Measurements from ENCODE around the gene PCNP.
"Not testable (repeated sequence)": the region's sequence is repeated elsewhere in the genome, so short reads cannot be mapped to it uniquely, and the experiment has no call there.

PCNP gene

DNA sequence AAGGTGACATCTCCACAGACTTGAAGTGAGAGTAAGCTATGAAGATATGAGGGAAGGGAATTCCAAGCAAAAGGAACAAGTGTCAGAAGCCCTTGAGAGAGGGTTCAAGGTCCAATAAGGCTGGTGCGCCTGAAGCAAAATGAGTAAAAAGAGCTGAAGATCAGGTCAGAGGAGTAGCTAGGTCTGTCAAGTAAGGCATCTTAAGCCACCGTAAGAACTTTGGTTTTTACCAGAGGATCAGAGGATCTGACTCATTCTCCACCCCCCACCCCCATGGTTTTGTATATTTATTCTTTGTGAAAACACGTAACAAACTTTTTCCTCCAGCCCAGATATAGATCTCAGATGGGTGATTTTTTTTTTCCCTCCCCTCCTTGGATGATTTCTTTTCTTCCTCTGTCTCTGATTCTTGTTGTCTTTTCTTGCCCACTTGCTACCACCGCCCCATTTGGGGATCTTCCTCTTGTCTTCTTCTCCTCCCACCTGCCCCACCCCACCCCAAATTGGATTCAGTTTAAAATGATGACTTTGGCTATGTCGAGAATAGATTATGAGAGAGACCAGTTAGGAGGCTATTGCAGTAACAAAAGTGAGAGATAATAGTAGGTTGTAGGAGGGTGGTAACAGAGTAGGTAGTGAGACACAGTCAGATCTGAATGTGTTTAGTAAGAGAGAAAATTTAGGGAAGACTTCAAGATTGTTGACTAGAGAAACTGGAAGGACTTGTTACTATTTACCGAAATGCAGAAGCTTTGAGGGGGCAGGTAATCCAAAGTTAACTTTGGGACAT lies 6.3 kb upstream of the PCNP start:
- no peak for DNase-seq

DNA sequence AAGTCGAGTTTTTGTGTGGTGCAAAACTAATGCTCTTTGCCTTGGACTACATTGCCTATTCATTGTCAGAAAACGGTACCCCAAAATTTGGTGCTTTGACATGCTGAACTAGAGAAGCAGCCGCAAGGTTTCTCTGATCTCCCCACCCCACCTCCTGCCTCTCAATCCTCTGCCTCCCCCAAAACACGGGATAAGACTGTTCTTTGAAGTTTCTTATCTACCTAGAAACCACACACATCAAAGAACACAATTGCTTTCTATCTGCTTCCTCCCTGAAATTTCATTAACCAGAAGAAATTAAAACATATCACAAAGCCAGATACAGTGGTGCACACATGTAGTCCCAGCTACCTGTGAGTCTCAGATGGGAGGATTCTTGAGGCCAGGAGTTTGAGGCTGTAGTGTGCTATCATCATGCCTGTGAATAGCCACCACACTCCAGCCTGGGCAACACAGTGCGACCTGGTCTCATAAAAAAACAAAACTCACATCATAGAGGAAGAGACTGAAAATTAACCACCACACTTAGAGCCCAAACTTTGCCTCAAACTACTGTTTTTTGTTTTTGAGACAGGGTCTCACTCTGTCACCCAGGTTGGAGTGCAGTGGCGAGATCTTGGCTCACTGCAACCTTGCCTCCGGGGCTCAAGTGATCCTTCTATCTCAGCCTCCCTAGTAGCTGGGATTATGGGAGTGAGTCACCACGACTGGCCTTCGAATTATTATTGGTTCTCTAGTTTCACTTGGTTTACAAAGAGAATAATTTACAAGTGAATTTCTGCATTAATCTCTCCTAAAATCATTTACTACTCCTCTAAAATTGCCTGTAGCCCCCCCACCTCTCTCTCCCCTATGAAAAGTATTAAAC lies 2.7 kb upstream of the PCNP start:
- no peak for DNase-seq

DNA sequence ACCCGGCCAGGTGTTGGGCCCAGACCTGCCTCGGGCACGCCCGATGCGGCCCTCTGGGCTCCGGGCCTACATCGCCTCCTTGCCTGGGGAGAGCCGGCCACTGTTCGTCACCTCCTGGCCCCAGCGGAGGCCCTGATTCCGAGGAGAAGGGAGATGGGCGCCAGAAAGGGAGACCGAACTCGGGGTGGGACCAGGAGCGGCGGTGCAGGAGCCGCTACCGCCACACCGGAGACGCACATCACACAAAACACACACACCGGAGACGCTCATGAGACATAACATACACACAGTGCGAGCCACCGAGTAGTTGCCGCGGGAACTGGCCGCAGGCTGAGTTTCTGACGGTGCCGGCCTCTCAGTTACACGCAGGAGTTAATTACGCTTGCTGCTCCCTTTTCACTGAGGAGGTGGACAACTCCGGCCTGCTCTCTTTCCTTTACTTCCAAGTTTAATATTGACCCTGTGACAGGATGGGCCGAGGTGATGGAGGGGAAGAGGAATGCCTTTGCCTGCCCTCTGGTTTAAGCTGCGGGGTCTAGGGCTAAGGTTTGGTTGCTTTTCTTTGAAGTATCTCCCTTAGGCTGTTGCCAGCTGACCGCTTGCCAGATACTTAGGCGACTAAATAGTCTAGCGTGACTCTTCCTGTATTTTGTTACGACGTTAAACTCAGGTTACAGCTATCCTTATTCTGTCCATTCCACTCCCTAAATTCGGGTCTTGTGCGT lies 570 bp downstream of the PCNP start:
- DNase-seq = peak; percentile 58

DNA sequence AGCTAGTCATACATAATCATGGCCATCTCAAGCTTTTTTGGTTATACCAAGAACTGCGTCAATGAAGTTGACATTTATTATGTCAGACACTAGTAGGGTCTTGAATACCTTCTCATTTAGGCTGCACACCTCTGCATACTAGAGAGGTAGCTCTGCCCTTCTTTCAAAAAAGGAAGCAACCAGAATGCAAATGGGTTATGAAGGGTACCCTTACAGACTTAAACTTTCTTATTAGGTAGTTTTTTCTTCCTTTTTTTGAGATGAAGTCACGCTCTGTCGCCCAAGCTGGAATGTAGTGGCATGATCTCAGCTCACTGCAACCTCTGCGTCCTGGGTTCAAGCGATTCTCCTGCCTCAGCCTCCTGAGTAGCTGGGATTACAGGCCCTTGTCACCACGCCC lies 3.3 kb downstream of the PCNP start:
- no peak for DNase-seq

DNA sequence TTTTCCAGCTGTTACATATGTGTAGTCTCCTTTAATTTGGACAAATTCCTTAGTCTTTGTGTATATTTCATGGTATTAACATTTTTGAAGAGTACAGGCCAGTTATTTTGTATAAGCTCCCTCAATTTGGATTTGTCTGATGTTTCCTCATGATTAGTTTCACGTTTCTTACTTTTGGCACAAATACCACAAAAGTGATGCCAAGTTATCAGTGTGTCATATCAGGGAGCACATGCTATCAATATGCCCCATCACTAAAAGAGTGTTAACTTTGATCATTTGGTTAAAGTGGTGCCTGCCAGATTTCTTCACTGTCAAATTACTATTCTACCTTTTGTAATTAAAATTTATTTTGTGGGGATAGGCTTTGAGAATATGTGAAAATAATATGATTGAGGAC lies 14.6 kb downstream of the PCNP start:
- no peak for DNase-seq

DNA sequence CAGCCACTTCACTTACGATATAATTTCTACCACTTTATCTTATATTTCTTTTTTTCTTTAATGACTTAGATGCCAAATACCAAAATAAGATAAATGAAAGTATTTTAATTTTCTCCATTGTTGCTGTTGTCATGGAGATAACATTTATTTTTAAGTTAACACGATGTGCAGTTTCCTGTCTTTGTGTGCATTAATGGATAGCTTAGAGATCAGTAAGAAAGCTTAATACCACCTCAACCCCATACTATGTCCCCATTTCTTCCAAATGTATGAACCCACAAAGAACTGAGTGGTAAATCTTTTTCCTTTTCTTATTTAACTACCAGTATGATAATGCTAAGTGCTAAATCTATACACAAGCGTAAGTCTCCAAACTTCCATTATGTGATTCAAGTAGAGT lies 17.1 kb downstream of the PCNP start:
- DNase-seq = no peak

DNA sequence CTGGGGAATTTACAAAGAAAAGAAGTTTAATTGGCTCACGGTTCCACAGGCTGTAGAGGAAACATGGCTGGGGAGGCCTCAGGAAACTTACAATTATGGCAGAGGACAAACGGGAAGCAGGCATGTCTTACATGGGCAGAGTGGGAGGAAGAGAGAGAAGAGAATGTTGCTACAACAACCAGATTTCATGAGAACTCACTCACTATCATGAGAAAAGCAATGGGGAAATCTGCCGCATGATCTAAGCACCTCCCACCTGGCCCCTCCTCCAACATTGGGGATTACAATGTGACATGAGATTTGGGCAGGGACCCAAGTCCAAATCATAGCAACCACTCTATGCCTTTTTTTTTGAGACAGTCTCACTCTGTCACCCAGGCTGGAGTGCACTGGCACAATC lies 28.8 kb downstream of the PCNP start:
- DNase-seq = no peak

DNA sequence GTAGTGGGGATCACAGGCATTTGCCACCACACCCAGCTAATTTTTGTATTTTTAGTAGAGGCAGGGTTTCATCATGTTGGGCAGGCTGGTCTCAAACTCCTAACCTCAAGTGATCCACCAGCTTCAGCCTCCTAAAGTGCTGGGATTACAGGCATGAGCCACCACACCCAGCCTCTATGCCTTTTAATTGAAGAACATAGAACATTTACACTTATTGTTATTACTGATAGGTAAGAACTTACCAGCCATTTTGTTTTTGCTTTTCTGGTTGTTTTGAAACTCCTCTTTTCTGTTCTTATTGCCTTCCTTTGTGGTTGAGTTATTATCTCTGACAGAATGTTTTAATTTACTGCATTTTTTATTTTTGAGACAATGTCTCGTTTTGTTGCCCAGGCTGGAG lies 29.2 kb downstream of the PCNP start:
- no peak for DNase-seq

DNA sequence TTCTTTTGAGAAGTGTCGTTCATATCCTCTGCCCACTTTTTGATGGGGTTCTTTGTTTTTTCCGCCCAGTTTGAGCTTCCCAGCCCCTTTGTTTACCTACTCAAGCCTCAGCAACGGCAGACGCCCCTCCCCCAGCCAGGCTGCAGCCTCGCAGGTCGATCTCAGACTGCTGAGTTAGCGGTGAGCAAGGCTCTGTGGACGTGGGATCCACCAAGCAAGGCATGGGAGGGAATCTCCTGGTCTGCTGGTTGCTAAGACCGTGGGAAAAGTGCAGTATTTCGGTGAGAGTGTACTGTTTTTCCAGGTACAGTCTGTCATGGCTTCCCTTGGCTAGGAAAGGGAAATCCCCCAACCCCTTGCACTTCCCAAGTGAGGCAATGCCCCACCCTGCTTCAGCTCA lies 31.4 kb downstream of the PCNP start:
- not testable (repeated sequence) for DNase-seq

DNA sequence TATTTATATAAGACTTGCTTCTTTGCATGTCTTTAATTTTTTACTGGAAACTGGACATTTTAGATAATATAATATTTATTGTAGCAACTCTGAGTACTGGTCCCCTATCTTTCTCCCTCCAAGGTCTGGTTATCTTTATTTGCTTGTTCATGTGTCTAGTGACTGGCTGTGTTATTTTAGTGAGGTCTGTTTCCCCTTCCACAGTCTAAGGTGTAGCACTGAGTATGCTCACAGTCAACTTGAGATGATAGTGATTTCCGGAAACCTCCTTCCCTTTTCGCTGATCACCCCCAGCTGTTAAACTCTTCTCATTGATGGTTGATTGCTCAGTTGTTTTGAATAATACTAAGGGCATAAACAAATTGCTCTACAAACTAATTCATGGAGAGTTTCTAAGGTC lies 37.0 kb downstream of the PCNP start:
- no peak for DNase-seq

DNA sequence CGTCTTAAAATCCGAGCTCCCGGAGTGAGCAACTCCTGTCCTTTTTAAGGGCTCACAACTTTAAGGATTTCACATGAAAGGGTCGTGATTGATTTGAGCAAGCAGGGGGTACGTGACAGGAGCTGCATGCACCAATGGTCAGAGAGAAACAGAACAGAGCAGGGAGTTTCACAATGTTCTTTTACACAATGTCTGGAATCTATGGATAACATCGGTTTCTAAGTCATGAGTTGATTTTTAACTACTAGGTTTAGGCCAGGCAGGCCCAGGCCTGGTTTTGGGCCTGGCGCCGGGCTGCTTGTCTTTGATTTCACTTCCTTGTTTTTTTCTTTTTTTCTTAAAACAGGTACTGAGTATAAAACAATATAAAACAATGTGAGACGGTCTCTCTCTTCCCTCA lies 39.0 kb downstream of the PCNP start:
- DNase-seq = not testable (repeated sequence)

DNA sequence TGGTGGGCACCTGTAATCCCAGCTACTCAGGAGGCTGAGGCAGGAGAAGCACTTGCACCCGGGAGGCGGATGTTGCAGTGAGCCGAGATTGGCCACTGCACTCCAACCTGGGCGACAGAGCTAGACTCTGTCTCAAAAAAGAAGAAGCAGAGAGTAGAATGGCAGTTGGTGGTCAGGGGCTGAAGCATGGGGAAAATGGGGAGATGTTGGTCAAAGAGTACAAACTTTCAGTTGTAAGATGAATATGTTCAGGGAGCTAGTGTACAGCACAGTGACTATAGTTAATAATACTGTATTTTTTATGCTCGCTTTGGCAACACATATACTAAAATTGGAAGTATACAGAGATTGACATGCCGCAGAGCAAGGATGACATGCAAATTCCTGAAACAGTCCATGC lies 41.5 kb downstream of the PCNP start:
- no peak for DNase-seq

DNA sequence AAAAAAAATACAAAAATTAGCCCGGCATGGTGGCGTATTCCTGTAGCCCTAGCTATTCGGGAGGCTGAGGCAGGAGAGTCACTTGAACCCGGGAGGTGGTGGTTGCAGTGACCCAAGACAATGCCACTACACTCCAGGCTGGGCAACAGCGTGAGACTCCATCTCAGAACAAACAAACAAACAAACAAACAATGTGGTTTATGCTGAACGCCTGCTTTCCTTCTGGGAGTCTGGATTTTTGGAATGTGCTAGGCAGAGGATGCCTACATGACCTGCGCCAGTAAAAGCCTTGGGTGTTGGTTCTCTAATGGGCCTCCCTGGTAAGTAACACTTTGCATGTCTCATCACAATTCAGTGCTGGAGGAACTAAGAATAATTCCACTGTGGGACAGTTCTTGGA lies 43.5 kb downstream of the PCNP start:
- no peak for DNase-seq

DNA sequence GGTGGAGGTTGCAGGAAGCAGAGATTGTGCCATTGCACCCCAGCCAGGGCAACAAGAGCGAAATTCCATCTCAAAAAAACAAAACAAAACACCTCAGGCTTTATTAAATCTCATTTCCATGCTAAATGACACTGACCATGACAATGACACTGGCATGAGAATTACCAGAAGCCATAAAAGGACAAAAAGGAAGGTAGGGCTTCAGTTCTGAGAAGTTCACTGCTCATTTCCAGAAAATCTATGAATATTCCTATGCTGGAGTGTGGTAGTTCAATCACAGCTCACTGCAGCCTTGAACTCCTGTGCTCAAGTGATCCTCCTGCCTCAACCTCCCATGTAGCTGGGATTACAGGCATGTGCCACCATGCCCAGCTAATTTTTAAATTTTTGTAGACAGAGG lies 44.7 kb downstream of the PCNP start:
- no peak for DNase-seq

DNA sequence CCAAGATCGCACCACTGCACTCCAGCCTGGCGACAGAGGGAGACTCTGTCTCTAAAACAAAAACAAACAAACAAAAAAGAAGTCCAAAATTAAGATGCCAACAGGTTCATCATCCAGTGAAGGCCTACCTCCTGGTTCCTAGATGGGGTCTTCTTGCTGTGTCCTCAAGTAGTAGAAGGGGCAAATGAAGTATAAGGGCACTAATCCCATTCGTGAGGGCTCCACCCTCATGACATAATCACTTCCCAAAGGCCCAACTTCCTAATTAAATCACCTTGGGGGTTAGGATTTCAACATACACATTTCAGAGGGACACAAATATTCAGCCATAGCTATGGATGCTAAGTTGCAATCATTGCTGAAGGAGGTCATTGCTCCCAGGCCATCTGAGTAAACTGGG lies 45.8 kb downstream of the PCNP start:
- DNase-seq = no peak

DNA sequence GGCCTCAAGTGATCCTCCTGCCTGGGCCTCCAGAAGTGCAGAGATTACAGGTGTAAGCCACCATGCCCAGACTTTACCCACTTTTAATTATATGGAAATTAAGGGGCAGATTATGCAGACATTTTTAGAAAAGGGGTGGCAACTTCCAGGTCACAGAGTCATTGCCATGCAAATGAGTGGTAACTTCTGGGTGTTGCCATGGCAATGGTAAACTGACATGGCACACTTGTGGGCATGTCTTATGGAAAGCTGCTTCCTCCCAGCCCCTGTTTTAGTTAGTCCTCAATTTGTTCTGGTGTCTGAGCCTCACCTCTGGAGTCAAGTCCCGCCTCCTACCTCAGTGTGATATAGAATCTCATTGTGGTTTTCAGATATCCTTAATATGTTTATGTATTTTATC lies 49.7 kb downstream of the PCNP start:
- DNase-seq = no peak

DNA sequence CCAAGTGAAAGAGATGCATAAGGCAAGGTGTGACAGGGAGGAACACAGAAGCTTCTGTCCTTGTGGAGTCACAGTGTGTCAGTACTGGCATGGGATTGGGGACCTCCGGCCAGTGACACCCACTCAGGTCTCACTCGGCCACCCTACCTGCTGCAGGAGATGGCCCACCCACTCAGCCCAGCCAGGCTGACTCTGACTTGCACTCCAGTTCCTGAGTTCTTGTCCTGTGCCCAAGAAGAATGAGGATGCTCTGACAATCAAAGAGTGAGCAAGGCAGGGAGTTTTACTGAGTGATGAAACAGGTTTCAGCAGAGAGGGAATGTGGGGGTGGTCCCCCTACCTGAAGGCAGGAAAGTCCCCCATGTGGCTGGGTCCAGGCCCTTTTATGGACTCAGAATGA lies 50.9 kb downstream of the PCNP start:
- DNase-seq = no peak

DNA sequence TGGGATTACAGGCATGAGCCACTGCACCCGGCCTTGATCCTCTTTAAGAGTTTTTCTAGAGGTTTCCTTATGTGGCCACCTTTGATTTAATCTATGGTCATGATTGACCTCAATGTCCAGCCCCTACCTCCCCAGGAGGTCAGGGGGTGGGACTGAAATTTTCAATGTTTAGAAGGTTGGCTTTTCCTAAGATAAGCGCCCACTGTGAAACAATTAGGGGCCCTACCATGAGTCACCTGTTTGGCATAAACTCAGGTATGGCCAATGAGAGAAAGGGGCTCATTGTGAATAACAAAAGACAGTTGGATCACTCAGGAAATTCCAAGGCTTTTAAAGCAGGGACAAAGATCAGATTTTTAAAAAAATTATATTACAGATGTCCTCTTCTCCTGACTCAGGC lies 51.9 kb downstream of the PCNP start:
- no peak for DNase-seq

DNA sequence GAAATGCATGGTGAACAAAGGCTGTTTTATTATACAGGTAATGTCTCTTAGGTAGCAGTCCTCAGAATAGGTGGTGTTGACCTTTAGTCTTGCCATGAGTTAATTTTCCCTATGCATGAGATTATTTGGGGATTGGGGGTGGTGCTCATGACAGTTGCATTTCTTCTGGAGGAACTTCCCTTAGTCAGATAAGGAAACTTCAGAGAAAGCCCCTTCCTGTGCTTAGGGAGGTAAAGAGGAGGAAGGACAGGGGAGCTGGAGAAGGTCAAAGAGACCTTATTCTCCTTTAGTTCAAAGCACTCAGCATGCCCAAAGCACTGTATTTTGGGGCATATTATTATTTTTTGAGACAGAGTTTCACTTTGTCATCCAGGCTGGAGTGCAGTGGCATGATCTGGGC lies 55.2 kb downstream of the PCNP start:
- no peak for DNase-seq

DNA sequence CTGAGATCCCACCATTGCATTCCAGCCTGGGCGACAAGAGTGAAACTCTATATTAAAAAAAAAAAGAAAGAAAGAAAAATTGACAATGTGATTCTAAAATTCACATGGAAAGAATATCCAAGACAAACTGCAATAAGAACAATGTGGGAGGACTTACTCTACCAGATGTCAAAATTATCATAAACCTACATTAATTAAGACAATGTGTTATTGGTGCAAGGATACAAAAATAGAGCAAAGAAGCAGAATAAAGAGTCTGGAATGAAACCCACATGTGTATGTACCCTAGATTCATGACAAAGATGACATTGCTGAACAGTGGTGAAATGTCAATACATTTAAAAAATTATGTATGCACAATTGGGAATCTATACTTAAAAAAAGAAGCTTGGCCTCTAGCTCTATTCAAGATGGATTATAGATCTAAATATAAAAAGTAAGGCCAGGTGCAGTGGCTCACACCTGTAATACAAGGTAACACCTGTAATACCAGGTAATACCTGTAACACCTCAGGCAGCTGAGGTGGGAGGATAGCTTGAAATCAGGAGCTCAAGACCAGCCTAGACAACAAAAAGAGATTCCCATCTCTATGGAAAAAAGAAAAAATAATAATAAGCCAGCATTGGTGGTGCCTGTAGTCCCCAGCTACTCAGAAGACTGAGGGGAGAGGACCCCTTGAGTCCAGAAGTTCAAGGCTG lies 57.3 kb downstream of the PCNP start:
- no peak for DNase-seq

DNA sequence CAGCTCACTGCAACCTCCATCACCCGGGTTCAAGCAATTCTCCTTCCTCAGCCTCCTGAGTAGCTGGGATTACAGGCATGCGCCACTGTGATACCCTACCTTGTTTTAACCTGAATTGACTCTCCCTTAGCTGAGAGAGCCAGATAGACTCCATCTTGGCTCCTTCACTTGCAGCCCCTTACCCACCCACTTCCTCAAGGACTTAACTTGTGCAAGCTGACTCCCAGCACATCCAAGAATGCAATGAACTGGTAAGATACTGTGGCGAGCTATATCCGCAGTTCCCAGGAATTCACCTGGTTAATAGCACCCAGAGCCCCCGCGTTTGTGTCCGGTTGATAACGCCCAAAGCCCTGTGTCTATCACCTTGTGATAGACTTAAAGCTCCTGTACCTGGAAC lies 58.0 kb downstream of the PCNP start:
- DNase-seq = not testable (repeated sequence)

DNA sequence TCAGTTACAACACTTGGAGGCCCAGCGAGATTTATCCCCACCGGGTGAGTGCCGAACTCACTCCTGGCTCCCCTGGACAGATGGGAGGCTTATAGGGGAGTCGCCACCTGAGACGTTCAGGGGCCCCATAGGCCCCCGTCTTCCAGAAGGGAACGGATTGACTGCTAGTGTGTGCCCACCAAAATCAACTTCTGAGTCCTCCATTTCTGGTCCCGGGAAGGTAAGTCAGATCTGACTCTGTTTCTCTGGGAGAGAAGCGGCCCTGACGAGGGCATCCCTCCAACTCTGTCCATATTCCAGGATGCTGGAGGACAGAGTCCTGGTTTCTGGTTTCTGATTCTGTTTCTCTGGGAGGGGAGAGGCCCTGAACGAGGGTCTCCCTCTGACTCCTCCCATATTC lies 58.6 kb downstream of the PCNP start:
- no peak for DNase-seq

DNA sequence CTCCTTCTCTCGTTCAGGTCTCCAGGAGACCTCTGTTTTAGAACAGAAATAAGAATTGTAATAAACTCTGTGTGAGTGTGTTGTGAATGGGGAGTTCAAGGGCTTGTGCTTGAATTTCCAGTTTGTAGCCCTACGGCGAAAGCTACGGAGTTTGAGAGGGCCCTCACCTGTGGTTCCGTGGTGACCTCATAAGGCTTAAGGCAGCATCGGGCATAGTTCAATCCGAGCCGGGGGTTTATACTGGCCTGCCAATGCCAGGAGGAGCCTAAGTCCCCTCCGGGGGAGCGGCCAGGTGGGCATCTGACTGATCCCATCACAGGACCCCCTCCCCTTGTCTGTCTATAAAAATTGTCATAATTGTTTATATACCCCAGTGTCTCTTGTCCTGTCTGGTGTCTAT lies 59.2 kb downstream of the PCNP start:
- no peak for DNase-seq

Data from NCI-H345 (cell line).